H9 (cell line): Measurements from ENCODE around the gene RSBN1L. TPM values are rescaled to one million over a fixed set of nuclear protein-coding genes. Genes with fewer than 3 reads are reported as not detected.

Experiments used
- DNase-seq: peaks from one replicate; pipeline ENCODE4 v3.0.0-alpha.2; 2017
- H2AFZ ChIP-seq: one replicate; pipeline ENCODE4 v1.6.1; 2013; ENCODE audit warnings: mild to moderate bottlenecking, low read length, control low read depth, moderate library complexity
- H2AK5ac ChIP-seq: 2 replicates; pipeline ENCODE4 v1.6.1; 2013; ENCODE audit warnings: low read length, control low read depth, mixed read lengths; ENCODE audit not compliant: insufficient read length
- H2BK120ac ChIP-seq: one replicate; pipeline ENCODE4 v1.6.1; 2013; ENCODE audit warnings: low read depth, mild to moderate bottlenecking, low read length, control low read depth, inconsistent platforms; ENCODE audit not compliant: poor library complexity, severe bottlenecking
- H2BK12ac ChIP-seq: 2 replicates; pipeline ENCODE4 v1.6.1; 2013; ENCODE audit warnings: low read length, control low read depth, mixed read lengths, low read depth; ENCODE audit not compliant: insufficient read length
- H2BK15ac ChIP-seq: 2 replicates; pipeline ENCODE4 v1.6.1; 2013; ENCODE audit warnings: low read depth, low read length, control low read depth
- H2BK20ac ChIP-seq: one replicate; pipeline ENCODE4 v1.6.1; 2013; ENCODE audit warnings: low read depth, mild to moderate bottlenecking, low read length, control low read depth, inconsistent platforms; ENCODE audit not compliant: poor library complexity, severe bottlenecking
- H2BK5ac ChIP-seq: 2 replicates; pipeline ENCODE4 v1.6.1; 2013; ENCODE audit warnings: low read length, control low read depth, mixed read lengths; ENCODE audit not compliant: insufficient read length
- H3K14ac ChIP-seq: 2 replicates; pipeline ENCODE4 v1.6.1; 2013; ENCODE audit warnings: low read length, control low read depth; ENCODE audit not compliant: insufficient read depth
- H3K18ac ChIP-seq: 2 replicates; pipeline ENCODE4 v1.6.1; 2013; ENCODE audit warnings: low read depth, mild to moderate bottlenecking, mixed read lengths, low read length, control low read depth; ENCODE audit not compliant: insufficient read length
- H3K23ac ChIP-seq: 2 replicates; pipeline ENCODE4 v1.6.1; 2013; ENCODE audit warnings: low read length, control low read depth, mixed read lengths, low read depth; ENCODE audit not compliant: insufficient read length
- H3K23me2 ChIP-seq: 2 replicates; pipeline ENCODE4 v1.6.1; 2013; ENCODE audit warnings: low read depth, mild to moderate bottlenecking, mixed read lengths, low read length, control low read depth; ENCODE audit not compliant: insufficient read length, poor library complexity, severe bottlenecking
- H3K27ac ChIP-seq: 2 replicates; pipeline ENCODE4 v1.5.1; 2013; ENCODE audit warnings: low read length, control low read depth, mixed read lengths, low read depth; ENCODE audit not compliant: insufficient read length
- H3K27me3 ChIP-seq: 2 replicates; pipeline ENCODE4 v1.6.1; 2013; ENCODE audit warnings: low read length, control low read depth, inconsistent platforms; ENCODE audit not compliant: insufficient read depth
- H3K4ac ChIP-seq: 2 replicates; pipeline ENCODE4 v1.6.1; 2013; ENCODE audit warnings: low read depth, mild to moderate bottlenecking, control low read depth, inconsistent platforms, low read length, moderate library complexity
- H3K4me1 ChIP-seq: 2 replicates; pipeline ENCODE4 v1.6.1; 2013; ENCODE audit warnings: low read length, control low read depth, inconsistent platforms; ENCODE audit not compliant: insufficient read depth
- H3K4me2 ChIP-seq: 2 replicates; pipeline ENCODE4 v1.6.1; 2013; ENCODE audit warnings: low read length, control low read depth, mixed read lengths; ENCODE audit not compliant: insufficient read length, insufficient read depth
- H3K56ac ChIP-seq: 2 replicates; pipeline ENCODE4 v1.6.1; 2013; ENCODE audit warnings: low read depth, mild to moderate bottlenecking, mixed read lengths, low read length, control low read depth; ENCODE audit not compliant: insufficient read length
- H3K79me1 ChIP-seq: 2 replicates; pipeline ENCODE4 v1.6.1; 2013; ENCODE audit warnings: low read depth, mild to moderate bottlenecking, moderate library complexity, low read length, control low read depth, inconsistent platforms; ENCODE audit not compliant: insufficient read depth, poor library complexity, severe bottlenecking
- H3K79me2 ChIP-seq: 2 replicates; pipeline ENCODE4 v1.6.1; 2013; ENCODE audit warnings: low read length, control low read depth, inconsistent platforms; ENCODE audit not compliant: insufficient read depth
- H3K9ac ChIP-seq: 2 replicates; pipeline ENCODE4 v1.6.1; 2013; ENCODE audit warnings: low read length, control low read depth, mixed read lengths; ENCODE audit not compliant: insufficient read length; ENCODE audit errors: extremely low read depth
- H3K9me3 ChIP-seq: one replicate; pipeline ENCODE4 v1.6.1; 2013; ENCODE audit warnings: low read depth, low read length, inconsistent platforms; ENCODE audit not compliant: control insufficient read depth
- H3T11ph ChIP-seq: one replicate; pipeline ENCODE4 v1.6.1; 2013; ENCODE audit warnings: mild to moderate bottlenecking, low read length, control low read depth, inconsistent platforms
- H4K20me1 ChIP-seq: one replicate; pipeline ENCODE4 v1.6.1; 2013; ENCODE audit not compliant: control insufficient read depth, insufficient read length, insufficient read depth
- H4K5ac ChIP-seq: 2 replicates; pipeline ENCODE4 v1.6.1; 2013; ENCODE audit warnings: low read depth, mild to moderate bottlenecking, mixed read lengths, low read length, control low read depth; ENCODE audit not compliant: insufficient read length
- H4K8ac ChIP-seq: replicated peaks from 2 replicates; pipeline ENCODE4 v1.6.1; 2013; ENCODE audit warnings: low read length, control low read depth, mixed read lengths, low read depth; ENCODE audit not compliant: insufficient read length
- H4K91ac ChIP-seq: 2 replicates; pipeline ENCODE4 v1.6.1; 2013; ENCODE audit warnings: low read depth, mild to moderate bottlenecking, moderate library complexity, mixed read lengths, low read length, control low read depth; ENCODE audit not compliant: insufficient read length
- H3K27ac Mint-ChIP-seq, 3 experiments: 2 replicates in 2 of 3; 3 replicates in 1 of 3; pipeline ENCODE4 v1.8.0; 2020 to 2021; ENCODE audit warnings: mixed read lengths in 3 of 3, mild to moderate bottlenecking in 1 of 3, moderate library complexity in 1 of 3
- H3K27me3 Mint-ChIP-seq: 2 replicates; pipeline ENCODE4 v1.8.0; 2021; ENCODE audit warnings: low read depth, mild to moderate bottlenecking, moderate library complexity, mixed read lengths
- H3K36me3 Mint-ChIP-seq, 3 experiments: 2 replicates in 2 of 3; 3 replicates in 1 of 3; pipeline ENCODE4 v1.8.0; 2020 to 2021; ENCODE audit warnings: low read depth in 3 of 3, mixed read lengths in 3 of 3; ENCODE audit not compliant: insufficient read depth in 1 of 3
- H3K4me1 Mint-ChIP-seq, 2 experiments: 2 replicates each; pipeline ENCODE4 v1.8.0; 2020; ENCODE audit warnings: mixed read lengths in 2 of 2
- H3K4me3 Mint-ChIP-seq, 2 experiments: 2 replicates in 1 of 2; 3 replicates in 1 of 2; pipeline ENCODE4 v1.8.0; 2020 to 2021; ENCODE audit warnings: mild to moderate bottlenecking in 2 of 2, mixed read lengths in 2 of 2, moderate library complexity in 1 of 2
- H3K9me3 Mint-ChIP-seq, 2 experiments: 2 replicates in 1 of 2; 3 replicates in 1 of 2; pipeline ENCODE4 v1.8.0; 2020; ENCODE audit warnings: mild to moderate bottlenecking in 2 of 2, mixed read lengths in 2 of 2, moderate library complexity in 1 of 2
- WGBS: extraction: QIAGEN DNeasy Blood & Tissue Kit; methylation state at CpG from one replicate; pipeline ENCODE4 v1.1.7; 2013; ENCODE audit warnings: missing lambda C conversion rate, low lambda C conversion rate, mixed read lengths; ENCODE audit not compliant: insufficient read length; ENCODE audit errors: extremely low coverage; 5-methylcytosine and 5-hydroxymethylcytosine counted together
- long read RNA-seq: library from polyadenylated mRNA; unstranded; transcript quantifications from one replicate; pipeline ENCODE4 v2.0.0, GENCODE V29; 2020
- total RNA-seq: library from RNA; stranded (reverse); gene quantifications from 2 replicates; pipeline ENCODE4 v1.2.1, GENCODE V29; 2021
- TF ChIP-seq, protein P1 (sequence below): fragments of 200-600 bp; sonication (generic); conservative IDR thresholded peaks from 3 replicates; pipeline ENCODE4 v1.8.0; 2021; ENCODE audit warnings: antibody characterized with exemption, mild to moderate bottlenecking

Gene RSBN1L
- total RNA-seq = 20.6 and 20.7 TPM in 2 replicates
- long read RNA-seq, full-length matches to known transcripts = 2 of 17 reads
- long read RNA-seq, partial matches to known transcripts = 11 of 17 reads
- long read RNA-seq, other reads (novel, unspliced or antisense) = 4 of 17 reads

DNA sequence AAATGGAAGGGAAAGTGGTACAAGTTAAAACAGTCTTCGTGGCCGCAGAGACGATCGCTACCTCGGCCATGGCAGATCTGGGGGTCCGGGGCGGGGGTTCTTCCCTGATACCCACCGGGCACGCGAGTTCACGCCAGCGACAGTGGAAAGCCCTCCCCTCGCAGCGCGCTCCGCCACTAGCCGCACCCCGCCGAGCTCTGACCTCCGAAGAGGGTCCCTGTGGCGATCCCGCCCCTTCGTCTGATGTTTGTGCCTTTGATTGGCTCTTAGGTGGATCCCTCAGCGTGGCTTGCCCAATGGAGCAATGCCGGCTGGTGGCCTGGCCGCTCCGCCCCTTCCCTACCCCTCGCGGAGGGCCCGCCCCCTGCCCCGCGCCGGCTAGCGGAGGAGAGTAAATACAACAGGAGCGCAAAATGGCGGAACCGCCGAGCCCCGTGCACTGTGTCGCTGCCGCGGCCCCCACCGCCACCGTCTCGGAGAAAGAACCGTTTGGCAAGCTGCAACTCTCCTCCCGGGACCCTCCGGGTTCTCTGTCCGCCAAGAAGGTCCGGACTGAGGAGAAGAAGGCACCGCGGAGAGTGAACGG lies at the start of gene RSBN1L:
Gene RSBN1L (plus strand): TSS at position 403 of the 586 bp plus-strand sequence. CDS start 11 bp downstream, at position 414.
- H3K23me2 ChIP-seq = peaks cover 6% of the 10 kb centered on the region
- H2AFZ ChIP-seq = no peak within 1 kb of the TSS
- H3K36me3 Mint-ChIP-seq = peaks cover 1 to 15% (median 6%) of the 10 kb centered on the region in 3 experiments; a peak in 6 of 7 replicates
- H3K4me2 ChIP-seq = peak within 1 kb of the TSS; percentile 73
- H2BK20ac ChIP-seq = no peak within 1 kb of the TSS
- peaks cover 2% of the 10 kb centered on the region for H4K20me1 ChIP-seq
- no peak within 1 kb of the TSS for H2BK12ac ChIP-seq
- peak within 1 kb of the TSS; percentile 95 for H3K9ac ChIP-seq
- peak within 1 kb of the TSS; percentile 99 for H3K4me3 Mint-ChIP-seq
- no peak within 1 kb of the TSS for H3T11ph ChIP-seq
- no peaks in the 10 kb centered on the region for H3K27me3 ChIP-seq
- TF ChIP-seq, protein P1, sequence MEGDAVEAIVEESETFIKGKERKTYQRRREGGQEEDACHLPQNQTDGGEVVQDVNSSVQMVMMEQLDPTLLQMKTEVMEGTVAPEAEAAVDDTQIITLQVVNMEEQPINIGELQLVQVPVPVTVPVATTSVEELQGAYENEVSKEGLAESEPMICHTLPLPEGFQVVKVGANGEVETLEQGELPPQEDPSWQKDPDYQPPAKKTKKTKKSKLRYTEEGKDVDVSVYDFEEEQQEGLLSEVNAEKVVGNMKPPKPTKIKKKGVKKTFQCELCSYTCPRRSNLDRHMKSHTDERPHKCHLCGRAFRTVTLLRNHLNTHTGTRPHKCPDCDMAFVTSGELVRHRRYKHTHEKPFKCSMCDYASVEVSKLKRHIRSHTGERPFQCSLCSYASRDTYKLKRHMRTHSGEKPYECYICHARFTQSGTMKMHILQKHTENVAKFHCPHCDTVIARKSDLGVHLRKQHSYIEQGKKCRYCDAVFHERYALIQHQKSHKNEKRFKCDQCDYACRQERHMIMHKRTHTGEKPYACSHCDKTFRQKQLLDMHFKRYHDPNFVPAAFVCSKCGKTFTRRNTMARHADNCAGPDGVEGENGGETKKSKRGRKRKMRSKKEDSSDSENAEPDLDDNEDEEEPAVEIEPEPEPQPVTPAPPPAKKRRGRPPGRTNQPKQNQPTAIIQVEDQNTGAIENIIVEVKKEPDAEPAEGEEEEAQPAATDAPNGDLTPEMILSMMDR = peak; percentile 37; the same call in 2 of the 3 replicates
- H3K4me1 Mint-ChIP-seq = peaks cover 36 to 38% of the 10 kb centered on the region in 2 experiments
- H2BK15ac ChIP-seq = no peak within 1 kb of the TSS
- H3K9me3 Mint-ChIP-seq = no peaks in the 10 kb centered on the region
- no CpG with 5 or more reads among the region's 53 CpGs for WGBS
- H3K18ac ChIP-seq = peak within 1 kb of the TSS; percentile 93
- H3K79me2 ChIP-seq = peaks cover 16% of the 10 kb centered on the region
- no peaks in the 10 kb centered on the region for H3K27me3 Mint-ChIP-seq
- peak within 1 kb of the TSS; percentile 94 to 98 (median 97); a peak in 6 of 7 replicates for H3K27ac Mint-ChIP-seq
- no peak within 1 kb of the TSS for H3K56ac ChIP-seq
- H3K14ac ChIP-seq = peak within 1 kb of the TSS; percentile 95
- no peak within 1 kb of the TSS for H3K23ac ChIP-seq
- H4K91ac ChIP-seq = no peak within 1 kb of the TSS
- H2BK5ac ChIP-seq = no peak within 1 kb of the TSS
- DNase-seq = peak; percentile 98
- H4K5ac ChIP-seq = no peak within 1 kb of the TSS
- no peak within 1 kb of the TSS for H2BK120ac ChIP-seq
- H3K4ac ChIP-seq = no peak within 1 kb of the TSS
- H2AK5ac ChIP-seq = no peak within 1 kb of the TSS
- H3K79me1 ChIP-seq = peaks cover 6% of the 10 kb centered on the region
- no peaks in the 10 kb centered on the region for H3K9me3 ChIP-seq
- H3K27ac ChIP-seq = no peak within 1 kb of the TSS
- H3K4me1 ChIP-seq = no peaks in the 10 kb centered on the region; the same call in 1 of the 2 replicates
- H4K8ac ChIP-seq = no peak within 1 kb of the TSS
